PC-9 (cell line): Measurements from ENCODE around the gene TRAF3IP1. TPM values are rescaled to one million over a fixed set of nuclear protein-coding genes. Genes with fewer than 3 reads are reported as not detected.

Source experiments
- BruUV-seq: library from RNA; stranded (reverse); fragments of 400-500 nt; replicated peaks from 2 replicates; lab custom pipeline; 2021; lab: Mats Ljungman, UMichigan
- CTCF ChIA-PET: fragments of 300-600 bp; sonication (Branson Sonifier 250); formaldehyde crosslinking; loops from one replicate; lab custom pipeline; 2022; ENCODE audit warnings: antibody characterized with exemption; lab: Charles Lee
- POLR2A ChIA-PET: fragments of 300-600 bp; sonication (Branson Sonifier 250); formaldehyde crosslinking; loops from one replicate; lab custom pipeline; 2022; ENCODE audit warnings: antibody characterized with exemption; ENCODE audit not compliant: unreplicated experiment; lab: Charles Lee
- DNase-seq, 2 experiments: peaks; one replicate each; pipeline versions ENCODE4 v3.0.0 to v3.0.0-alpha.2; 2015 to 2022; ENCODE audit warnings: mixed read lengths in 1 of 2
- H2AFZ ChIP-seq: fragments of 200-600 bp; sonication (generic); 2 replicates; pipeline ENCODE4 v1.8.1; 2017; ENCODE audit warnings: antibody characterized with exemption
- H3F3A ChIP-seq: fragments of 200-600 bp; sonication (generic); 2 replicates; pipeline ENCODE4 v1.8.1; 2017; ENCODE audit warnings: antibody characterized with exemption, mild to moderate bottlenecking, low read depth; ENCODE audit not compliant: insufficient read depth
- H3K27ac ChIP-seq: fragments of 200-600 bp; sonication (generic); 2 replicates; pipeline ENCODE4 v1.6.1; 2016; ENCODE audit warnings: mixed run types
- H3K27me3 ChIP-seq: fragments of 200-600 bp; sonication (generic); 2 replicates; pipeline ENCODE4 v1.6.1; 2016; ENCODE audit warnings: low read depth, mixed run types; ENCODE audit not compliant: insufficient read depth
- H3K36me3 ChIP-seq: fragments of 200-600 bp; sonication (generic); 2 replicates; pipeline ENCODE4 v1.6.1; 2016; ENCODE audit warnings: low read depth, mixed run types
- H3K4me1 ChIP-seq: fragments of 200-600 bp; sonication (generic); replicated peaks from 2 replicates; pipeline ENCODE4 v1.6.1; 2016; ENCODE audit warnings: mixed run types; ENCODE audit not compliant: insufficient read depth
- H3K4me2 ChIP-seq: fragments of 200-600 bp; sonication (generic); 2 replicates; pipeline ENCODE4 v1.6.1; 2017; ENCODE audit warnings: mixed run types
- H3K4me3 ChIP-seq: fragments of 200-600 bp; sonication (generic); 2 replicates; pipeline ENCODE4 v1.6.1; 2016; ENCODE audit warnings: mixed run types
- H3K79me2 ChIP-seq: fragments of 200-600 bp; sonication (generic); 2 replicates; pipeline ENCODE4 v1.6.1; 2017; ENCODE audit warnings: low read depth, mixed run types
- H3K9me2 ChIP-seq: fragments of 200-600 bp; sonication (generic); 2 replicates; pipeline ENCODE4 v1.8.1; 2017; ENCODE audit warnings: mild to moderate bottlenecking; ENCODE audit not compliant: insufficient read depth
- H3K9me3 ChIP-seq: fragments of 200-600 bp; sonication (generic); 2 replicates; pipeline ENCODE4 v1.8.1; 2016; ENCODE audit warnings: low read depth; ENCODE audit not compliant: insufficient read depth
- H4K20me1 ChIP-seq: fragments of 200-600 bp; sonication (generic); 2 replicates; pipeline ENCODE4 v1.8.1; 2017; ENCODE audit not compliant: insufficient read depth
- CTCF ChIP-seq: fragments of 200-600 bp; sonication (generic); conservative IDR thresholded peaks from 2 replicates; pipeline ENCODE4 v1.6.1; 2017; ENCODE audit warnings: mixed run types, antibody characterized with exemption, mild to moderate bottlenecking, moderate library complexity
- EZH2 ChIP-seq: fragments of 200-600 bp; sonication (generic); IDR thresholded peaks from 2 replicates; pipeline ENCODE4 v1.8.0; 2017; ENCODE audit warnings: antibody characterized with exemption, low read depth
- intact Hi-C: fragments of 100-400 bp; cut with micrococcal nuclease; formaldehyde crosslinking; loops from one replicate; pipeline ENCODE4 v1.10.0; 2022; ENCODE audit not compliant: unreplicated experiment
- total RNA-seq: library from RNA; stranded (reverse); gene quantifications from 2 replicates; pipeline ENCODE4 v1.2.3, GENCODE V29; 2021

TRAF3IP1 gene
- total RNA-seq, 1 experiment from 2014 or later = 51.7 TPM

GRCh38 chr2:238422940-238423339, 102.6 kb downstream of the TRAF3IP1 start:
- TF ChIP-seq EZH2 = no peak
- no peak for TF ChIP-seq CTCF
- H3K79me2 ChIP-seq = peaks cover 8% of the 10 kb centered on the region
- no peak overlapping the region for H3K4me2 ChIP-seq
- no peak for DNase-seq
- ChIA-PET CTCF (no interaction called here), POLR2A (interaction anchor here (0.7 kb wide), 1 partner anchor 13 kb away, joined by 6 read pairs; no protein-coding TSS in a partner anchor)
- no TSS peak for BruUV-seq
- no peak overlapping the region for H3K27ac ChIP-seq
- intact Hi-C loops = no loop called here
- no peaks in the 10 kb centered on the region for H3K36me3 ChIP-seq
- H2AFZ ChIP-seq = no peak overlapping the region
- no peaks in the 10 kb centered on the region for H3K27me3 ChIP-seq
- no peaks in the 10 kb centered on the region for H3K9me3 ChIP-seq
- no peak overlapping the region for H3K4me3 ChIP-seq
- H3K9me2 ChIP-seq = no peaks in the 10 kb centered on the region
- H3F3A ChIP-seq = peaks cover 10% of the 10 kb centered on the region; the same call in 1 of the 2 replicates
- no peaks in the 10 kb centered on the region for H4K20me1 ChIP-seq
- H3K4me1 ChIP-seq = peaks cover 7% of the 10 kb centered on the region

GRCh38 chr2:238423561-238424312, 103.4 kb downstream of the TRAF3IP1 start:
- Histone ChIP-seq H3K9me3 (no peaks in the 10 kb centered on the region), H3K27ac (no peak overlapping the region), H3K4me1 (peaks cover 15% of the 10 kb centered on the region), H3K79me2 (peaks cover 16% of the 10 kb centered on the region), H3F3A (peaks cover 10% of the 10 kb centered on the region; the same call in 1 of the 2 replicates), H3K27me3 (no peaks in the 10 kb centered on the region), H3K4me3 (no peak overlapping the region), H2AFZ (no peak overlapping the region), H3K9me2 (no peaks in the 10 kb centered on the region), H3K36me3 (no peaks in the 10 kb centered on the region), H3K4me2 (no peak overlapping the region), H4K20me1 (no peaks in the 10 kb centered on the region)
- CTCF ChIA-PET = interaction anchor here (0.5 kb wide), 1 partner anchor 330 kb away, joined by 3 read pairs; no protein-coding TSS in a partner anchor
- DNase-seq = no peak
- intact Hi-C loops = no loop called here
- TF ChIP-seq EZH2 = no peak
- no TSS peak for BruUV-seq
- POLR2A ChIA-PET = interaction anchor here (0.6 to 0.7 kb wide), 2 partner anchors 9 to 733 kb away, joined by 5 read pairs; no protein-coding TSS in a partner anchor

GRCh38 chr2:238424313-238424700, 104.0 kb downstream of the TRAF3IP1 start:
- Histone ChIP-seq H3K36me3 (no peaks in the 10 kb centered on the region), H3K4me2 (no peak overlapping the region), H4K20me1 (no peaks in the 10 kb centered on the region), H3K79me2 (peaks cover 22% of the 10 kb centered on the region), H3F3A (peaks cover 10% of the 10 kb centered on the region; the same call in 1 of the 2 replicates), H3K4me1 (peaks cover 17% of the 10 kb centered on the region), H3K27me3 (no peaks in the 10 kb centered on the region), H3K9me3 (no peaks in the 10 kb centered on the region), H2AFZ (no peak overlapping the region), H3K27ac (no peak overlapping the region), H3K4me3 (no peak overlapping the region), H3K9me2 (no peaks in the 10 kb centered on the region)
- DNase-seq = no peak
- ChIA-PET POLR2A (interaction anchor here (0.6 to 0.7 kb wide), 2 partner anchors 9 to 733 kb away, joined by 5 read pairs; no protein-coding TSS in a partner anchor), CTCF (no interaction called here)
- intact Hi-C loops = no loop called here
- BruUV-seq = no TSS peak
- no peak for TF ChIP-seq EZH2
- no peak for TF ChIP-seq CTCF
